Activated B cell treated with CpG ODN at 0.5 μM for 24 hours (primary cell): ENCODE measurements around the gene CCDC70. TPM values are rescaled to one million over a fixed set of nuclear protein-coding genes. Genes with fewer than 3 reads are reported as not detected.

Experiments
- ATAC-seq: fragments of 200-7000 bp; cut with Tn5 transposase; one replicate; pipeline ENCODE4 v1.10.0; 2021; ENCODE audit warnings: low read depth, mild to moderate bottlenecking, moderate library complexity
- CTCF ChIA-PET: fragments of 350-600 bp; sonication (Branson Sonifier 250); formaldehyde crosslinking; loops from one replicate; lab custom pipeline; 2021; ENCODE audit warnings: antibody characterized with exemption; lab: Charles Lee
- POLR2A ChIA-PET: fragments of 350-600 bp; sonication (Branson Sonifier 250); formaldehyde crosslinking; loops from one replicate; lab custom pipeline; 2021; ENCODE audit warnings: antibody characterized with exemption; lab: Charles Lee
- DNase-seq: peaks from one replicate; pipeline ENCODE4 v3.0.0; 2022
- H3K27ac Mint-ChIP-seq: one replicate; pipeline ENCODE4 v1.8.0; 2020; ENCODE audit warnings: mixed read lengths
- H3K27me3 Mint-ChIP-seq: one replicate; pipeline ENCODE4 v1.8.0; 2021; ENCODE audit warnings: mixed read lengths
- H3K36me3 Mint-ChIP-seq: one replicate; pipeline ENCODE4 v1.8.0; 2021; ENCODE audit warnings: low read depth, mixed read lengths
- H3K4me1 Mint-ChIP-seq: one replicate; pipeline ENCODE4 v1.8.0; 2021; ENCODE audit warnings: mixed read lengths
- H3K4me3 Mint-ChIP-seq: one replicate; pipeline ENCODE4 v1.8.0; 2020; ENCODE audit warnings: mild to moderate bottlenecking, mixed read lengths
- H3K9me3 Mint-ChIP-seq: one replicate; pipeline ENCODE4 v1.8.0; 2020; ENCODE audit warnings: mixed read lengths
- CTCF ChIP-seq: fragments of 200-600 bp; IDR thresholded peaks from one replicate; pipeline ENCODE4 v1.8.0; 2022; ENCODE audit warnings: antibody characterized with exemption, mild to moderate bottlenecking
- intact Hi-C: fragments of 100-400 bp; cut with micrococcal nuclease; formaldehyde crosslinking; loops from one replicate; pipeline ENCODE4 v1.15.1; 2024
- total RNA-seq: library from RNA; stranded (reverse); gene quantifications from 2 replicates; pipeline ENCODE4 v1.2.3, GENCODE V29; 2022

The CCDC70 gene
- total RNA-seq, 1 donor from 2014 or later = not detected

DNA sequence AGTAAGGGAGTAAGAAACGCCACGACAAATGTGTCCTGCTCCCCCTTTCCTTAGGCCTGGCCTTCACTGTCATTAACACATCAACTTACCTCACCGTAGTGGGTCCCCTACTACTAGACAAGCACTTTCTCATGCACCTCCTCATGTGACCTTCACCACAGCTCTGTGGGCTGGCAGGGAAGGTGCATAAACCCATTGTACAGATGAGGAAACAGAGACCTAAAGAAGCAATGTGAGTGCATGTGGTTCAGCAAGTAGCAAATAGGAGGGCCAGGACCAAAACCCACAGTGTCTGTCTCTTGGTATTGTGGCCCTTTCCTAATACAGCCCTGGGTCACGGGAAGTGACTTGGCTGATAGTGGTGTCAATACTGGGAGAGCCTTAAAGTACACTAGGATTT is 5.3 kb downstream of the CCDC70 start:
- Mint-ChIP-seq H3K27ac (no peak overlapping the region), H3K4me1 (no peaks in the 10 kb centered on the region), H3K4me3 (no peak overlapping the region), H3K9me3 (no peaks in the 10 kb centered on the region), H3K36me3 (no peaks in the 10 kb centered on the region), H3K27me3 (peaks cover 3% of the 10 kb centered on the region)
- ChIA-PET POLR2A (no interaction called here), CTCF (no interaction called here)
- ATAC-seq (no peak), DNase-seq (no peak)
- TF ChIP-seq CTCF = no peak
- intact Hi-C loops = no loop called here

- H3K36me3 Mint-ChIP-seq = no peaks in the 10 kb centered on the region
- no peaks in the 10 kb centered on the region for H3K4me1 Mint-ChIP-seq
- peaks cover 3% of the 10 kb centered on the region for H3K27me3 Mint-ChIP-seq
- CTCF ChIA-PET = no interaction called here
- no peak overlapping the region for H3K4me3 Mint-ChIP-seq
- TF ChIP-seq CTCF = no peak
- ATAC-seq (no peak), DNase-seq (no peak)
- POLR2A ChIA-PET = no interaction called here
- no peaks in the 10 kb centered on the region for H3K9me3 Mint-ChIP-seq
- H3K27ac Mint-ChIP-seq = no peak overlapping the region
- intact Hi-C loops = no loop called here
Measured at GRCh38 chr13:51869916-51870315, 8.1 kb downstream of the CCDC70 start.

DNA sequence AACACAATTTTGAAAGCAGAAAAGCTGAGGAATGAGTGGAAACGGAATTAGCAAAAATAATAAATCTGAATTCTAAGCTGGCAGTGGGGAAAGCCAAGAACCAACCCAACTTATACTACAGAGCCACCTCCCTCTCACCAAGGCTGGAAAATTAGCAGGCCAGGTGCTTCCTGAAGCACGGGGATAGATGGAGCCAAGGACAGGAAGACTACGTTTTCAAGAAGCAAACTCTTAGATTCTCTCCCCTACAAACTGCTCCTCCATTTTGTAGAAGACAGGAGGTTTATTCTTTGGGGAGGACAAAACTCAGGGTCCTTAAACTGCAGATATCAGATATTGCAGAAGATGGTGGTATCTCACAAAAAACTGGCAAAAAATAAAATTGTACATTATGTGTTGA is 8.8 kb downstream of the CCDC70 start:
- DNase-seq = no peak
- Mint-ChIP-seq H3K27me3 (peaks cover 3% of the 10 kb centered on the region), H3K36me3 (no peaks in the 10 kb centered on the region), H3K4me3 (no peak overlapping the region), H3K27ac (no peak overlapping the region), H3K9me3 (no peaks in the 10 kb centered on the region), H3K4me1 (no peaks in the 10 kb centered on the region)
- intact Hi-C loops = no loop called here
- no peak for TF ChIP-seq CTCF
- ChIA-PET CTCF (no interaction called here), POLR2A (no interaction called here)
- no peak for ATAC-seq

- no peak for TF ChIP-seq CTCF
- no peak overlapping the region for H3K27ac Mint-ChIP-seq
- POLR2A ChIA-PET = no interaction called here
- intact Hi-C loops = no loop called here
- no peak for ATAC-seq
- no peaks in the 10 kb centered on the region for H3K36me3 Mint-ChIP-seq
- peaks cover 7% of the 10 kb centered on the region for H3K27me3 Mint-ChIP-seq
- CTCF ChIA-PET = interaction anchor here (0.6 kb wide), 1 partner anchor 731 kb away, joined by 3 read pairs; no protein-coding TSS in a partner anchor
- no peaks in the 10 kb centered on the region for H3K9me3 Mint-ChIP-seq
- no peak overlapping the region for H3K4me3 Mint-ChIP-seq
- H3K4me1 Mint-ChIP-seq = no peaks in the 10 kb centered on the region
- DNase-seq = no peak
Measured at GRCh38 chr13:51873117-51873798, 11.5 kb downstream of the CCDC70 start.

- no peak for ATAC-seq
- no peak for DNase-seq
- Mint-ChIP-seq H3K4me3 (no peak overlapping the region), H3K27me3 (peaks cover 7% of the 10 kb centered on the region), H3K4me1 (no peaks in the 10 kb centered on the region), H3K36me3 (no peaks in the 10 kb centered on the region), H3K9me3 (no peaks in the 10 kb centered on the region), H3K27ac (no peak overlapping the region)
- ChIA-PET CTCF (no interaction called here), POLR2A (no interaction called here)
- no peak for TF ChIP-seq CTCF
- intact Hi-C loops = no loop called here
Measured at GRCh38 chr13:51873837-51874236, 12.1 kb downstream of the CCDC70 start.
